Measurements from ENCODE around the gene EHF. TPM values are rescaled to one million over a fixed set of nuclear protein-coding genes. Genes with fewer than 3 reads are reported as not detected.

EHF gene
- polyA plus RNA-seq (64.1 to 74.7 TPM (median 64.2 TPM) in 3 replicates), polyA minus RNA-seq (159 to 232 TPM (median 215 TPM) in 3 replicates)
- polyA plus RNA-seq (2011; ENCODE audit: low read depth) = 166 TPM
- polyA plus RNA-seq (2011; cell fraction: cytosol; rRNA removed) = 35.4 and 44.1 TPM in 2 replicates
- polyA plus RNA-seq (2011; cell fraction: nucleus; rRNA removed) = 63.4 and 73.7 TPM in 2 replicates
- 46.1 and 56.5 TPM in 2 replicates for polyA plus RNA-seq (2012; ENCODE audit: low replicate concordance)
- 70.0 TPM for polyA minus RNA-seq (2011; cell fraction: cytosol; rRNA and poly(A)+ RNA removed)
- polyA minus RNA-seq (2011; cell fraction: nucleus; rRNA and poly(A)+ RNA removed) = 73.6 and 104 TPM in 2 replicates

- Histone ChIP-seq H3K27me3 (ENCODE audit: control insufficient read depth, extremely low read depth, insufficient read depth, low read length) (no peaks in the 10 kb centered on the region), H3K4me3 (ENCODE audit: control insufficient read depth in 2 of 3, extremely low read depth in 1 of 3, insufficient read depth in 2 of 3, low read depth in 1 of 3, low read length in 3 of 3) (peak within 1 kb of the TSS; percentile 46 to 90 (median 79)), H3K79me2 (ENCODE audit: control insufficient read depth, insufficient read depth, low read length) (peaks cover 51% of the 10 kb centered on the region), H3K9ac (ENCODE audit: control insufficient read depth, extremely low read depth, insufficient read depth, low read length) (peak within 1 kb of the TSS; percentile 98), H2AFZ (ENCODE audit: control insufficient read depth, low read length) (peak within 1 kb of the TSS; percentile 12), H4K20me1 (ENCODE audit: control insufficient read depth, extremely low read depth, insufficient read depth, low read length) (no peaks in the 10 kb centered on the region), H3K27ac (ENCODE audit: control insufficient read depth, insufficient read depth, low read length) (peak within 1 kb of the TSS; percentile 99), H3K36me3 (ENCODE audit: control insufficient read depth in 2 of 2, extremely low read depth in 1 of 2, insufficient read depth in 2 of 2, low read length in 2 of 2) (peaks cover 2 to 15% of the 10 kb centered on the region in 2 experiments), H3K9me3 (ENCODE audit: control insufficient read depth, low read depth, low read length) (no peaks in the 10 kb centered on the region), H3K9me1 (ENCODE audit: control insufficient read depth, extremely low read depth, insufficient read depth, low read length) (no peaks in the 10 kb centered on the region), H3K4me2 (ENCODE audit: control insufficient read depth, extremely low read depth, insufficient read depth, low read depth, low read length) (peak within 1 kb of the TSS; percentile 94), H3K4me1 (ENCODE audit: control insufficient read depth, extremely low read depth, insufficient read depth, low read length) (peaks cover 51% of the 10 kb centered on the region)
- FAIRE-seq (peak; percentile 76), DNase-seq (ENCODE audit: low read depth, low spot score) (no peak)
- dilution Hi-C loops (cut with MboI; ENCODE audit: extremely low pct_ligation_motif_present, low sequenced_read_pairs) = no loop called here
- no peak for TF ChIP-seq CTCF (optimal IDR thresholded peaks at IDR 0.05 in 1 of 3, IDR thresholded peaks at IDR 0.05 in 1 of 3, conservative IDR thresholded peaks at IDR 0.05 in 1 of 3; ENCODE audit: extremely low read depth in 1 of 3, insufficient read depth in 2 of 3, low read length in 3 of 3)
- TF ChIP-seq EZH2 (IDR thresholded peaks at IDR 0.05; ENCODE audit: low read length) = no peak
Observed at GRCh38 chr11:34620820-34621792, at the start of gene EHF. TSS of gene EHF (plus strand) at chr11:34621093. CDS start at chr11:34642631, 21,538 bp downstream.

- no peak overlapping the region for H2AFZ ChIP-seq (ENCODE audit: control insufficient read depth, low read length)
- H3K79me2 ChIP-seq (ENCODE audit: control insufficient read depth, insufficient read depth, low read length) = no peaks in the 10 kb centered on the region
Observed at GRCh38 chr11:34573537-34573936, 47.4 kb upstream of the EHF start.

More at GRCh38 chr11:34573537-34573936, 47.4 kb upstream of the EHF start:
- peaks cover 12% of the 10 kb centered on the region for H3K27me3 ChIP-seq (ENCODE audit: control insufficient read depth, extremely low read depth, insufficient read depth, low read length)
- no peak overlapping the region for H3K27ac ChIP-seq (ENCODE audit: control insufficient read depth, insufficient read depth, low read length)
- dilution Hi-C loops (cut with MboI; ENCODE audit: extremely low pct_ligation_motif_present, low sequenced_read_pairs) = no loop called here
- FAIRE-seq = peak; percentile 46
- no peaks in the 10 kb centered on the region for H4K20me1 ChIP-seq (ENCODE audit: control insufficient read depth, extremely low read depth, insufficient read depth, low read length)
- DNase-seq (ENCODE audit: low read depth, low spot score) = no peak
- TF ChIP-seq EZH2 (IDR thresholded peaks at IDR 0.05; ENCODE audit: low read length) = no peak
- TF ChIP-seq CTCF (optimal IDR thresholded peaks at IDR 0.05 in 1 of 3, IDR thresholded peaks at IDR 0.05 in 1 of 3, conservative IDR thresholded peaks at IDR 0.05 in 1 of 3; ENCODE audit: extremely low read depth in 1 of 3, insufficient read depth in 2 of 3, low read length in 3 of 3) = no peak
- no peak overlapping the region for H3K4me2 ChIP-seq (ENCODE audit: control insufficient read depth, extremely low read depth, insufficient read depth, low read depth, low read length)
- no peak overlapping the region for H3K4me3 ChIP-seq (ENCODE audit: control insufficient read depth in 2 of 3, extremely low read depth in 1 of 3, insufficient read depth in 2 of 3, low read depth in 1 of 3, low read length in 3 of 3)
- no peak overlapping the region for H3K9ac ChIP-seq (ENCODE audit: control insufficient read depth, extremely low read depth, insufficient read depth, low read length)
- peaks cover 13% of the 10 kb centered on the region for H3K4me1 ChIP-seq (ENCODE audit: control insufficient read depth, extremely low read depth, insufficient read depth, low read length)
- no peaks in the 10 kb centered on the region for H3K9me3 ChIP-seq (ENCODE audit: control insufficient read depth, low read depth, low read length)
- no peaks in the 10 kb centered on the region for H3K36me3 ChIP-seq (ENCODE audit: control insufficient read depth in 2 of 2, extremely low read depth in 1 of 2, insufficient read depth in 2 of 2, low read length in 2 of 2)
- no peaks in the 10 kb centered on the region for H3K9me1 ChIP-seq (ENCODE audit: control insufficient read depth, extremely low read depth, insufficient read depth, low read length)

All from keratinocyte (primary cell).